ENCODE results near the gene HMSD. TPM values are rescaled to one million over a fixed set of nuclear protein-coding genes. Genes with fewer than 3 reads are reported as not detected.

The HMSD gene
- total RNA-seq, 2 donors from 2014 or later, result 0.70 to 5.5 TPM

- no peaks in the 10 kb centered on the region for H3K36me3 Mint-ChIP-seq (ENCODE audit: low read depth)
- no peaks in the 10 kb centered on the region for H3K9me3 ChIP-seq (ENCODE audit: control insufficient read depth, low read length)
- H3K4me3 Mint-ChIP-seq, result peak within 1 kb of the TSS; percentile 79
- H3K4me1 ChIP-seq (ENCODE audit: control insufficient read depth, insufficient read depth, low read length), result no peaks in the 10 kb centered on the region
- H3K9ac ChIP-seq (ENCODE audit: extremely low read depth, low read length, poor library complexity, severe bottlenecking), result peak within 1 kb of the TSS; percentile 72
- H3K4me3 ChIP-seq (ENCODE audit: low read length), result peak within 1 kb of the TSS; percentile 88
- H3K27me3 ChIP-seq (ENCODE audit: control insufficient read depth, insufficient read depth, low read length, poor library complexity, severe bottlenecking), result peaks cover 27% of the 10 kb centered on the region
- WGBS, 2 experiments (ENCODE audit: insufficient coverage in 1 of 2, insufficient read length in 1 of 2), result 1 to 2% methylated on average over 32 to 62 of the region's 62 CpGs
- no peaks in the 10 kb centered on the region for H3K9me3 Mint-ChIP-seq
- H3K4me1 Mint-ChIP-seq, result peaks cover 14% of the 10 kb centered on the region
- H3K27me3 Mint-ChIP-seq (ENCODE audit: insufficient read depth), result peaks cover 89% of the 10 kb centered on the region
- no peaks in the 10 kb centered on the region for H3K36me3 ChIP-seq (ENCODE audit: control insufficient read depth, insufficient read depth, low read length)
- peak within 1 kb of the TSS; percentile 96 for H3K27ac ChIP-seq (ENCODE audit: low read depth, low read length)
- H3K27ac Mint-ChIP-seq, result peak within 1 kb of the TSS; percentile 96
- DNase-seq, result peak; percentile 97
- TF ChIP-seq, protein P1, sequence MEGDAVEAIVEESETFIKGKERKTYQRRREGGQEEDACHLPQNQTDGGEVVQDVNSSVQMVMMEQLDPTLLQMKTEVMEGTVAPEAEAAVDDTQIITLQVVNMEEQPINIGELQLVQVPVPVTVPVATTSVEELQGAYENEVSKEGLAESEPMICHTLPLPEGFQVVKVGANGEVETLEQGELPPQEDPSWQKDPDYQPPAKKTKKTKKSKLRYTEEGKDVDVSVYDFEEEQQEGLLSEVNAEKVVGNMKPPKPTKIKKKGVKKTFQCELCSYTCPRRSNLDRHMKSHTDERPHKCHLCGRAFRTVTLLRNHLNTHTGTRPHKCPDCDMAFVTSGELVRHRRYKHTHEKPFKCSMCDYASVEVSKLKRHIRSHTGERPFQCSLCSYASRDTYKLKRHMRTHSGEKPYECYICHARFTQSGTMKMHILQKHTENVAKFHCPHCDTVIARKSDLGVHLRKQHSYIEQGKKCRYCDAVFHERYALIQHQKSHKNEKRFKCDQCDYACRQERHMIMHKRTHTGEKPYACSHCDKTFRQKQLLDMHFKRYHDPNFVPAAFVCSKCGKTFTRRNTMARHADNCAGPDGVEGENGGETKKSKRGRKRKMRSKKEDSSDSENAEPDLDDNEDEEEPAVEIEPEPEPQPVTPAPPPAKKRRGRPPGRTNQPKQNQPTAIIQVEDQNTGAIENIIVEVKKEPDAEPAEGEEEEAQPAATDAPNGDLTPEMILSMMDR (conservative IDR thresholded peaks at IDR 0.05), result no peak
Observed at GRCh38 chr18:63969942-63970808, 21.1 kb downstream of the HMSD start, which contains the start of gene SERPINB8. SERPINB8 (plus strand) TSS chr18:63970081; CDS start chr18:63978309, 8,228 bp downstream.

DNA sequence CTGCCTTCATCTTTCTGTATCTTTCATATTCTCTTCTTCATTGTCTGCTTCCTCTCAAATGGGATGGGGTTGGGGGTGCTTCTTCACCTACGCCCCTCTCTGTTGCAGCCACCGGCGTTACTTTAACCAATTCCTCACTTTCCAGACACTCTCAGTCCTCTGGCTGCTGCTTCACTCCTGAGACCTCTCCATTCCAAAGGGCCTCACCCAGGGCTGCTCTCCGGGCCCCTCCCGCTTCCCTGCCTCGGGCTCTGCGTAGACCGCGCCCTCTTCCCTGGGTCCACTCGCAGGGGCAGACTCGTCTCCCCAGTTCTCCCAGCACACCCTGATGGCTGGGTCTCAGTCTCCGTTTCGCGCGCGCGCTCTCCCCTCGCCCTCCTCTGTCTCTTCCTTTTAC is 21.7 kb downstream of the HMSD start:
- peak overlapping the region; percentile 96 for H3K27ac ChIP-seq (ENCODE audit: low read depth, low read length)
- peaks cover 22% of the 10 kb centered on the region for H3K27me3 ChIP-seq (ENCODE audit: control insufficient read depth, insufficient read depth, low read length, poor library complexity, severe bottlenecking)
- H3K36me3 Mint-ChIP-seq (ENCODE audit: low read depth), result no peaks in the 10 kb centered on the region
- peaks cover 14% of the 10 kb centered on the region for H3K4me1 Mint-ChIP-seq
- peak; percentile 76 for DNase-seq
- WGBS, 2 experiments (ENCODE audit: insufficient coverage in 1 of 2, insufficient read length in 1 of 2), result 26 to 58% methylated on average over 8 to 18 of the region's 18 CpGs
- no peaks in the 10 kb centered on the region for H3K9me3 Mint-ChIP-seq
- TF ChIP-seq, protein P1 (conservative IDR thresholded peaks at IDR 0.05), result no peak
- no peaks in the 10 kb centered on the region for H3K4me1 ChIP-seq (ENCODE audit: control insufficient read depth, insufficient read depth, low read length)
- peaks cover 89% of the 10 kb centered on the region for H3K27me3 Mint-ChIP-seq (ENCODE audit: insufficient read depth)
- no peaks in the 10 kb centered on the region for H3K9me3 ChIP-seq (ENCODE audit: control insufficient read depth, low read length)
- no peaks in the 10 kb centered on the region for H3K36me3 ChIP-seq (ENCODE audit: control insufficient read depth, insufficient read depth, low read length)
- peak overlapping the region; percentile 88 for H3K4me3 ChIP-seq (ENCODE audit: low read length)
- H3K9ac ChIP-seq (ENCODE audit: extremely low read depth, low read length, poor library complexity, severe bottlenecking), result peak overlapping the region; percentile 72
- H3K4me3 Mint-ChIP-seq, result peak overlapping the region; percentile 79
- H3K27ac Mint-ChIP-seq, result peak overlapping the region; percentile 96

DNA sequence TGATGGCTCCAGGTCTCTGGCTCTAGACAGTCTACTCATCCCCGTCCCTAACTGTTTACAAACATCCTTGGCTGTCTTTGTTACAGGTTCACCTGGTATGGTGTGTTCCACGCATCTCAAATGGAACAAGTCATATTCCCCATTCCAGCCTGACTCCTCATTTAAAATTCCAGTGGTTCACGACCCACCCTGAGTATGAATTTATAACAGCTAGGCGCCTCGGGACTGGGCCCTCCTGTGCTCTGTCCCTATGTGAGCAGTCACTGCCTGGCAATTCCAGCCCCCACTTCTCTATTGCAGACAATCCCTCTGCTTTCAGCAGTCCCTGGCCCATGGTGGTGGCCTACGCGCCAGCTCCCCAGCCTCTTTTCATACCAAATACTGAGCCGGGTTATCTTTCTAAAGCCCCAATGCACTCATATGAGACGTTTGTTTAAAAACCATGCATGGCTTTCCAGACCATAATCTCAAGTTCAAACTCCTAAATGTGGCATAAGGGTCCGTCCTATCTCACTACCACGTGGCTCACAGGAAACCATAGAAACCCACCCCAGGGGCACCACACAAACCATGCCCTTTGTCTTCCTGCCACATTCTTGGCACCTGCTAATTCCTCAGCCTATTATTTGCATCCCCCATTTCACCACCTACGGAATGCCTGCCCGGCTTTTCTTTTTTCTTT is 22.4 kb downstream of the HMSD start:
- Histone ChIP-seq H3K36me3 (ENCODE audit: control insufficient read depth, insufficient read depth, low read length) (no peaks in the 10 kb centered on the region), H3K4me1 (ENCODE audit: control insufficient read depth, insufficient read depth, low read length) (no peaks in the 10 kb centered on the region), H3K27me3 (ENCODE audit: control insufficient read depth, insufficient read depth, low read length, poor library complexity, severe bottlenecking) (peaks cover 16% of the 10 kb centered on the region), H3K9me3 (ENCODE audit: control insufficient read depth, low read length) (no peaks in the 10 kb centered on the region), H3K4me3 (ENCODE audit: low read length) (peak overlapping the region; percentile 88), H3K9ac (ENCODE audit: extremely low read depth, low read length, poor library complexity, severe bottlenecking) (no peak overlapping the region), H3K27ac (ENCODE audit: low read depth, low read length) (peak overlapping the region; percentile 96)
- peaks cover 16% of the 10 kb centered on the region for H3K4me1 Mint-ChIP-seq
- peak overlapping the region; percentile 79 for H3K4me3 Mint-ChIP-seq
- no peak for DNase-seq
- no peaks in the 10 kb centered on the region for H3K36me3 Mint-ChIP-seq (ENCODE audit: low read depth)
- no peaks in the 10 kb centered on the region for H3K9me3 Mint-ChIP-seq
- peak overlapping the region; percentile 96 for H3K27ac Mint-ChIP-seq
- 85 to 95% methylated on average over 9 to 11 of the region's 13 CpGs for WGBS, 2 experiments (ENCODE audit: insufficient coverage in 1 of 2, insufficient read length in 1 of 2)
- H3K27me3 Mint-ChIP-seq (ENCODE audit: insufficient read depth), result peaks cover 86% of the 10 kb centered on the region
- TF ChIP-seq, protein P1 (conservative IDR thresholded peaks at IDR 0.05), result no peak

Data from endodermal cell (in vitro differentiated cells).